ENCODE results near the gene GPX4. TPM values are rescaled to one million over a fixed set of nuclear protein-coding genes. Genes with fewer than 3 reads are reported as not detected.
A peak's percentile ranks its signal among the peaks of the same experiment; 100 is the strongest.

GPX4 gene
- total and polyA plus RNA-seq, 9 of the 15 experiments (the other 6 are each of a cell fraction or from before 2014, with no cell fraction given): 61.4 to 661 (median 349) TPM

GRCh38 chr19:1082165-1082927 is 21.4 kb upstream of the GPX4 start (continued):
- TF ChIP-seq TEAD1 (CRISPR knock-in tag; IDR thresholded peaks at IDR 0.05) (no peak), DDX20 (tag; IDR thresholded peaks at IDR 0.05; ENCODE audit: low read depth) (no peak), NCOA1 (IDR thresholded peaks at IDR 0.05; ENCODE audit: low read depth) (no peak), PCBP2 (IDR thresholded peaks at IDR 0.05; ENCODE audit: low read depth, low read length, poor library complexity, severe bottlenecking) (no peak), POLR2A (conservative IDR thresholded peaks at IDR 0.05) (peak; percentile 17; the same call in 1 of the 2 replicates), SRSF1 (IDR thresholded peaks at IDR 0.05; ENCODE audit: low read depth, low read length) (no peak), ZNF197 (CRISPR knock-in tag; IDR thresholded peaks at IDR 0.05; ENCODE audit: low read depth) (no peak), POLR2B (IDR thresholded peaks at IDR 0.05; ENCODE audit: low read depth, partially characterized antibody) (no peak), ZBTB17 (CRISPR knock-in tag; IDR thresholded peaks at IDR 0.05) (no peak), JUN (IDR thresholded peaks at IDR 0.05; ENCODE audit: borderline replicate concordance, low read depth, low read length) (no peak), JUN (CRISPR knock-in tag; IDR thresholded peaks at IDR 0.05; ENCODE audit: borderline replicate concordance) (0 out of 2 replicates have a peak, but pooled peaks have one; percentile 51), MXI1 (IDR thresholded peaks at IDR 0.05; ENCODE audit: low read depth, low read length) (peak; percentile 88), ZNF583 (CRISPR knock-in tag; IDR thresholded peaks at IDR 0.05) (no peak), RHOXF2B (CRISPR knock-in tag; conservative IDR thresholded peaks at IDR 0.05) (no peak), SREBF1 (IDR thresholded peaks at IDR 0.05; ENCODE audit: borderline replicate concordance, low read depth, low read length) (no peak), MAX (CRISPR knock-in tag; IDR thresholded peaks at IDR 0.05) (peak; percentile 92), E2F1 (CRISPR knock-in tag; IDR thresholded peaks at IDR 0.05) (0 out of 2 replicates have a peak, but pooled peaks have one; percentile 54), GTF2E2 (tag; IDR thresholded peaks at IDR 0.05) (no peak), SRSF9 (IDR thresholded peaks at IDR 0.05; ENCODE audit: borderline replicate concordance, low read depth, low read length) (no peak), ZNF764 (CRISPR knock-in tag; IDR thresholded peaks at IDR 0.05; ENCODE audit: low read depth) (no peak)
- TF ChIP-seq, protein P1, sequence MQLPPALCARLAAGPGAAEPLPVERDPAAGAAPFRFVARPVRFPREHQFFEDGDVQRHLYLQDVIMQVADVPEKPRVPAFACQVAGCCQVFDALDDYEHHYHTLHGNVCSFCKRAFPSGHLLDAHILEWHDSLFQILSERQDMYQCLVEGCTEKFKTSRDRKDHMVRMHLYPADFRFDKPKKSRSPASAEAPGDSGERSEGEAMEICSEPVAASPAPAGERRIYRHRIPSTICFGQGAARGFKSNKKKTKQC (CRISPR knock-in tag; IDR thresholded peaks at IDR 0.05): peak; percentile 87
- TF ChIP-seq, protein P2, sequence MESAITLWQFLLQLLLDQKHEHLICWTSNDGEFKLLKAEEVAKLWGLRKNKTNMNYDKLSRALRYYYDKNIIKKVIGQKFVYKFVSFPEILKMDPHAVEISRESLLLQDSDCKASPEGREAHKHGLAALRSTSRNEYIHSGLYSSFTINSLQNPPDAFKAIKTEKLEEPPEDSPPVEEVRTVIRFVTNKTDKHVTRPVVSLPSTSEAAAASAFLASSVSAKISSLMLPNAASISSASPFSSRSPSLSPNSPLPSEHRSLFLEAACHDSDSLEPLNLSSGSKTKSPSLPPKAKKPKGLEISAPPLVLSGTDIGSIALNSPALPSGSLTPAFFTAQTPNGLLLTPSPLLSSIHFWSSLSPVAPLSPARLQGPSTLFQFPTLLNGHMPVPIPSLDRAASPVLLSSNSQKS (CRISPR knock-in tag; IDR thresholded peaks at IDR 0.05): no peak
- TF ChIP-seq, protein P3, sequence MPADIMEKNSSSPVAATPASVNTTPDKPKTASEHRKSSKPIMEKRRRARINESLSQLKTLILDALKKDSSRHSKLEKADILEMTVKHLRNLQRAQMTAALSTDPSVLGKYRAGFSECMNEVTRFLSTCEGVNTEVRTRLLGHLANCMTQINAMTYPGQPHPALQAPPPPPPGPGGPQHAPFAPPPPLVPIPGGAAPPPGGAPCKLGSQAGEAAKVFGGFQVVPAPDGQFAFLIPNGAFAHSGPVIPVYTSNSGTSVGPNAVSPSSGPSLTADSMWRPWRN (IDR thresholded peaks at IDR 0.05; ENCODE audit: low read depth): 0 out of 2 replicates have a peak, but pooled peaks have one; percentile 19
- TF ChIP-seq, protein P4, sequence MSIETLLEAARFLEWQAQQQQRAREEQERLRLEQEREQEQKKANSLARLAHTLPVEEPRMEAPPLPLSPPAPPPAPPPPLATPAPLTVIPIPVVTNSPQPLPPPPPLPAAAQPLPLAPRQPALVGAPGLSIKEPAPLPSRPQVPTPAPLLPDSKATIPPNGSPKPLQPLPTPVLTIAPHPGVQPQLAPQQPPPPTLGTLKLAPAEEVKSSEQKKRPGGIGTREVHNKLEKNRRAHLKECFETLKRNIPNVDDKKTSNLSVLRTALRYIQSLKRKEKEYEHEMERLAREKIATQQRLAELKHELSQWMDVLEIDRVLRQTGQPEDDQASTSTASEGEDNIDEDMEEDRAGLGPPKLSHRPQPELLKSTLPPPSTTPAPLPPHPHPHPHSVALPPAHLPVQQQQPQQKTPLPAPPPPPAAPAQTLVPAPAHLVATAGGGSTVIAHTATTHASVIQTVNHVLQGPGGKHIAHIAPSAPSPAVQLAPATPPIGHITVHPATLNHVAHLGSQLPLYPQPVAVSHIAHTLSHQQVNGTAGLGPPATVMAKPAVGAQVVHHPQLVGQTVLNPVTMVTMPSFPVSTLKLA (conservative IDR thresholded peaks at IDR 0.05): peak; percentile 93 to 96
